HCT116 (cell line): Measurements from ENCODE around the gene ADAM17. TPM values are rescaled to one million over a fixed set of nuclear protein-coding genes. Genes with fewer than 3 reads are reported as not detected.

ENCODE experiments used
- ATAC-seq: fragments of 200-7000 bp; cut with Tn5 transposase; 2 replicates; pipeline ENCODE4 v1.9.1; 2020; ENCODE audit warnings: mild to moderate bottlenecking, moderate library complexity
- BruUV-seq: library from RNA; stranded (reverse); fragments of 400-500 nt; replicated peaks from 2 replicates; lab custom pipeline; 2021; lab: Mats Ljungman, UMichigan
- CTCF ChIA-PET: fragments of 300-600 bp; sonication (Branson Sonifier 250); formaldehyde crosslinking; loops from one replicate; lab custom pipeline; 2021; ENCODE audit warnings: antibody characterized with exemption; lab: Charles Lee
- POLR2A ChIA-PET: fragments of 300-600, 350-600 bp; sonication (Branson Sonifier 250); formaldehyde crosslinking; loops from one replicate; lab custom pipeline; 2021; ENCODE audit warnings: antibody characterized with exemption; lab: Charles Lee
- RAD21 ChIA-PET, 2 experiments: fragments of 300-600 bp; sonication (Branson Sonifier 250); formaldehyde crosslinking; loops; one replicate each; lab custom pipeline; 2023; ENCODE audit warnings: low total read pairs in 2 of 2; ENCODE audit not compliant: uncharacterized antibody in 2 of 2, unreplicated experiment in 2 of 2, low non-redundant PET in 1 of 2; lab: Charles Lee
- DNase-seq: peaks from one replicate; pipeline ENCODE4 v3.0.0-alpha.2; 2010; ENCODE audit warnings: low read depth, low spot score
- H2AFZ ChIP-seq: fragments of 200-600 bp; shearing (Covaris generic), sonication (generic); 2 replicates; pipeline ENCODE4 v1.6.1; 2017; ENCODE audit warnings: low read depth, mixed run types, mixed read lengths, antibody characterized with exemption, low read length; ENCODE audit not compliant: poor library complexity, severe bottlenecking
- H3K27ac ChIP-seq: 2 replicates; pipeline ENCODE4 v1.5.1; 2012; ENCODE audit warnings: low read depth, low read length
- H3K27me3 ChIP-seq: fragments of 200-600 bp; sonication (generic); 2 replicates; pipeline ENCODE4 v1.6.1; 2016; ENCODE audit warnings: mixed run types, low read length, mixed read lengths; ENCODE audit not compliant: insufficient read depth
- H3K36me3 ChIP-seq, 2 experiments: fragments of 200-500 bp in 1 of 2; fragments of 200-600 bp in 1 of 2; sonication (Bioruptor generic) in 1 of 2; sonication (generic) in 1 of 2; 2 replicates each; pipeline versions ENCODE4 v1.5.1 to v1.6.1; 2014 to 2016; ENCODE audit warnings: low read length in 2 of 2, inconsistent platforms in 1 of 2, mixed read lengths in 1 of 2, mixed run types in 1 of 2; ENCODE audit not compliant: insufficient read depth in 2 of 2, control insufficient read depth in 1 of 2
- H3K4me1 ChIP-seq, 2 experiments: fragments of 200-600 bp in 1 of 2; sonication (generic) in 1 of 2; 2 replicates each; pipeline versions ENCODE4 v1.5.1 to v1.6.1; 2012 to 2017; ENCODE audit warnings: low read length in 2 of 2, inconsistent platforms in 1 of 2, mild to moderate bottlenecking in 1 of 2, mixed read lengths in 1 of 2, mixed run types in 1 of 2, moderate library complexity in 1 of 2; ENCODE audit not compliant: insufficient read depth in 2 of 2, control insufficient read depth in 1 of 2
- H3K4me2 ChIP-seq: fragments of 200-600 bp; sonication (generic); 2 replicates; pipeline ENCODE4 v1.6.1; 2017; ENCODE audit warnings: mixed run types, low read length, mixed read lengths
- H3K4me3 ChIP-seq, 2 experiments: fragments of 200-600 bp in 1 of 2; sonication (generic) in 1 of 2; replicated peaks in 1 of 2; 2 replicates each; pipeline ENCODE4 v1.5.1; 2011 to 2016; ENCODE audit warnings: low read length in 2 of 2, control low read depth in 1 of 2, low read depth in 1 of 2, mild to moderate bottlenecking in 1 of 2, mixed read lengths in 1 of 2, mixed run types in 1 of 2
- H3K79me2 ChIP-seq: fragments of 200-600 bp; sonication (generic); 2 replicates; pipeline ENCODE4 v1.6.1; 2017; ENCODE audit warnings: mild to moderate bottlenecking, mixed run types, low read length, moderate library complexity, mixed read lengths; ENCODE audit not compliant: insufficient read depth
- H3K9ac ChIP-seq: fragments of 200-600 bp; sonication (generic); 2 replicates; pipeline ENCODE4 v1.6.1; 2016; ENCODE audit warnings: low read length, mixed read lengths
- H3K9me2 ChIP-seq: fragments of 200-600 bp; sonication (generic), shearing (Covaris generic); 2 replicates; pipeline ENCODE4 v1.6.1; 2017; ENCODE audit warnings: mixed run types, mild to moderate bottlenecking, moderate library complexity; ENCODE audit not compliant: insufficient read depth
- H3K9me3 ChIP-seq, 2 experiments: fragments of 200-500 bp in 1 of 2; fragments of 200-600 bp in 1 of 2; sonication (Bioruptor generic) in 1 of 2; sonication (generic) in 1 of 2; 2 replicates each; pipeline ENCODE4 v1.6.1; 2014 to 2017; ENCODE audit warnings: low read length in 2 of 2, mixed read lengths in 2 of 2, inconsistent platforms in 1 of 2, low read depth in 1 of 2, mild to moderate bottlenecking in 1 of 2, mixed run types in 1 of 2, moderate library complexity in 1 of 2; ENCODE audit not compliant: control insufficient read depth in 1 of 2, insufficient read depth in 1 of 2
- H4K20me1 ChIP-seq: fragments of 200-600 bp; sonication (generic), shearing (Covaris generic); 2 replicates; pipeline ENCODE4 v1.6.1; 2017; ENCODE audit warnings: mixed run types, mild to moderate bottlenecking, moderate library complexity; ENCODE audit not compliant: insufficient read depth
- CBX3 ChIP-seq: IDR thresholded peaks from 2 replicates; pipeline ENCODE4 v1.6.1; 2012; ENCODE audit warnings: low read depth
- EGR1 ChIP-seq: IDR thresholded peaks from 2 replicates; pipeline ENCODE4 v1.6.1; 2012; ENCODE audit warnings: low read depth
- ELF1 ChIP-seq: IDR thresholded peaks from 2 replicates; pipeline ENCODE4 v1.6.1; 2012; ENCODE audit warnings: low read depth, borderline replicate concordance
- EZH2 ChIP-seq: fragments of 200-600 bp; sonication (generic); IDR thresholded peaks from 2 replicates; pipeline ENCODE4 v1.6.1; 2017; ENCODE audit warnings: antibody characterized with exemption, mixed run types
- EZH2phosphoT487 ChIP-seq: fragments of 200-600 bp; IDR thresholded peaks from 2 replicates; pipeline ENCODE4 v1.6.1; 2018; ENCODE audit warnings: antibody characterized with exemption, borderline replicate concordance
- FOSL1 ChIP-seq: IDR thresholded peaks from 2 replicates; pipeline ENCODE4 v1.6.1; 2012; ENCODE audit warnings: low read depth
- JUND ChIP-seq: IDR thresholded peaks from 2 replicates; pipeline ENCODE4 v1.6.1; 2012
- POLR2A ChIP-seq: IDR thresholded peaks from 2 replicates; pipeline ENCODE4 v1.7.0; 2011; ENCODE audit warnings: borderline replicate concordance; ENCODE audit not compliant: insufficient read depth, insufficient read length; ENCODE audit errors: extremely low read depth
- POLR2AphosphoS5 ChIP-seq: IDR thresholded peaks from 2 replicates; pipeline ENCODE4 v1.6.1; 2011; ENCODE audit warnings: mild to moderate bottlenecking, low read depth, low read length, moderate library complexity
- RAD21 ChIP-seq: IDR thresholded peaks from 2 replicates; pipeline ENCODE4 v1.6.1; 2012; ENCODE audit warnings: low read depth, mild to moderate bottlenecking
- SP1 ChIP-seq: IDR thresholded peaks from 2 replicates; pipeline ENCODE4 v1.6.1; 2012; ENCODE audit warnings: low read depth
- SRF ChIP-seq: IDR thresholded peaks from 2 replicates; pipeline ENCODE4 v1.6.1; 2012; ENCODE audit warnings: low read depth
- YY1 ChIP-seq: IDR thresholded peaks from 2 replicates; pipeline ENCODE4 v1.6.1; 2011; ENCODE audit warnings: low read length, low read depth, moderate library complexity, mild to moderate bottlenecking; ENCODE audit not compliant: insufficient replicate concordance; ENCODE audit errors: extremely low read depth
- intact Hi-C: fragments of 100-400 bp; cut with micrococcal nuclease; formaldehyde crosslinking; loops from 2 replicates; pipeline ENCODE4 v1.10.0; 2022
- total RNA-seq: library from RNA; stranded (reverse); gene quantifications from one replicate; pipeline ENCODE4 v1.2.1, GENCODE V29; 2021; ENCODE audit not compliant: unreplicated experiment
- TF ChIP-seq, protein P1 (sequence below): IDR thresholded peaks from 2 replicates; pipeline ENCODE4 v1.6.1; 2011; ENCODE audit warnings: mild to moderate bottlenecking, low read length, moderate library complexity; ENCODE audit not compliant: insufficient replicate concordance; ENCODE audit errors: extremely low read depth

The ADAM17 gene
- total RNA-seq, 1 experiment from 2014 or later = 39.2 TPM

DNA sequence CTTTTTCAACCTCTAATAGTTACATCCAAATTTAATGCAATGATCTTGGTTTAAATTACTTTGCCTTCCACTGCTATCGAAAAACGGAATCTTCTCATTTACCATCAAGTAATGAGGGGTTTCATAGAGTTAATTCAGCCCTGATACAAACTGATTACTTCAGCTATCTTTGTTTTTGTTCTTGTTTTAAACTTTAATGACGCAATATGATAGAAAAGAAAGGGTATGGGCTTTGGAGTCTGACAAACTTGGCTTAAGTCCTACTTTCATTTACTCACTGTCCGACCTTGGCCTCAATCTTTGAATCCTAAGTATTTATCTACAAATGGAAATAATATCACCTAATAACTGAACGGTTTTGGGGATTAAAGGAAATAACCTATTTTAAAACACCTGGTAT, 16.1 kb downstream of the ADAM17 start (continued):
- no peak for TF ChIP-seq SP1
- no peak for TF ChIP-seq POLR2AphosphoS5
- TF ChIP-seq ELF1 = no peak
- TF ChIP-seq YY1 = no peak
- TF ChIP-seq, protein P1, sequence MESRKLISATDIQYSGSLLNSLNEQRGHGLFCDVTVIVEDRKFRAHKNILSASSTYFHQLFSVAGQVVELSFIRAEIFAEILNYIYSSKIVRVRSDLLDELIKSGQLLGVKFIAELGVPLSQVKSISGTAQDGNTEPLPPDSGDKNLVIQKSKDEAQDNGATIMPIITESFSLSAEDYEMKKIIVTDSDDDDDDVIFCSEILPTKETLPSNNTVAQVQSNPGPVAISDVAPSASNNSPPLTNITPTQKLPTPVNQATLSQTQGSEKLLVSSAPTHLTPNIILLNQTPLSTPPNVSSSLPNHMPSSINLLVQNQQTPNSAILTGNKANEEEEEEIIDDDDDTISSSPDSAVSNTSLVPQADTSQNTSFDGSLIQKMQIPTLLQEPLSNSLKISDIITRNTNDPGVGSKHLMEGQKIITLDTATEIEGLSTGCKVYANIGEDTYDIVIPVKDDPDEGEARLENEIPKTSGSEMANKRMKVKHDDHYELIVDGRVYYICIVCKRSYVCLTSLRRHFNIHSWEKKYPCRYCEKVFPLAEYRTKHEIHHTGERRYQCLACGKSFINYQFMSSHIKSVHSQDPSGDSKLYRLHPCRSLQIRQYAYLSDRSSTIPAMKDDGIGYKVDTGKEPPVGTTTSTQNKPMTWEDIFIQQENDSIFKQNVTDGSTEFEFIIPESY = no peak
- TF ChIP-seq EZH2phosphoT487 = no peak
- TF ChIP-seq EZH2 = no peak
- no peak for TF ChIP-seq SRF
- no peak for TF ChIP-seq FOSL1
- TF ChIP-seq EGR1 = no peak
- TF ChIP-seq CBX3 = no peak
- TF ChIP-seq RAD21 = no peak
- TF ChIP-seq POLR2A = no peak
- no peak for TF ChIP-seq JUND

DNA sequence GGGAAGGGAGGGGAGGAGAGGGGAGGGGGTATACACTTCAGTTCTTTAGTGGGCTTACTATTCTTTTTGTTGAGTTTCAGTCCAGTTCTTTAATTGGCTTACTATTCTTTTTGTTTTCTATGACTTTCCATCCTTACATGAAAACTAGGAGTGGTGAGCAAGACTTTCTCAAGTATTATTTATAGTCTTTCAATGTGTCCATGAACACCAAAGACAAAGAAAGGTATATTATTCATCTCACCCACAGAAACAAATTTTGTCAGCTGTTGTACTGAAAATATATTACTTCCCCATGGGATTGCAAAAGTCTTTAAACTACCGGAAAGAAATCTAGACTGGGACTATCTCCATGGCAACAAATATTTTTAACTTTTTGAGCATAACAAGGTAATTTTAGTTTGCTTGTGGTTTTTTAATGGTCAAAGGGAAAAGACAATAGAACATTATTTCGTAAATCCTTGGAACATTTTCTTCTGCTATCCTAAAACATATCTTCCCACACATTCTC, 17.6 kb downstream of the ADAM17 start:
- H3K79me2 ChIP-seq = peaks cover 41% of the 10 kb centered on the region
- no peak overlapping the region for H3K4me2 ChIP-seq
- no peak overlapping the region for H2AFZ ChIP-seq
- H3K9ac ChIP-seq = no peak overlapping the region
- intact Hi-C loops = no loop called here
- RAD21 ChIA-PET = no interaction called here
- ATAC-seq = no peak
- H3K36me3 ChIP-seq = peaks cover 0 to 4% of the 10 kb centered on the region in 2 experiments; a peak in 1 of 4 replicates
- no peak for TF ChIP-seq CBX3
- TF ChIP-seq, all 23 proteins: peak for 0
- Histone ChIP-seq H3K27ac (no peak overlapping the region), H3K9me3 (no peaks in the 10 kb centered on the region), H3K4me1 (peaks cover 0 to 11% of the 10 kb centered on the region in 2 experiments; a peak in 2 of 4 replicates), H3K27me3 (no peaks in the 10 kb centered on the region), H3K9me2 (no peaks in the 10 kb centered on the region), H4K20me1 (peaks cover 4% of the 10 kb centered on the region; the same call in 1 of the 2 replicates), H3K4me3 (no peak overlapping the region)
- POLR2A ChIA-PET = no interaction called here
- no peak for DNase-seq
- BruUV-seq = no TSS peak
- CTCF ChIA-PET = no interaction called here
